Measurements from ENCODE around the gene FDPS. TPM values are rescaled to one million over a fixed set of nuclear protein-coding genes. Genes with fewer than 3 reads are reported as not detected.

FDPS gene
- total RNA-seq, 1 donor from 2014 or later, result 215 TPM

GRCh38 chr1:155300024-155300423 is 8.6 kb upstream of the FDPS start:
- Histone ChIP-seq H3K27ac (no peak overlapping the region), H3K4me1 (no peaks in the 10 kb centered on the region), H2AFZ (replicated peaks) (no peak overlapping the region), H3K79me2 (ENCODE audit: low read depth) (no peaks in the 10 kb centered on the region), H4K20me1 (ENCODE audit: low read depth) (no peaks in the 10 kb centered on the region), H3K4me3 (no peak overlapping the region), H3K9ac (no peak overlapping the region), H3K9me3 (ENCODE audit: low read depth) (no peaks in the 10 kb centered on the region), H3F3A (ENCODE audit: low read depth) (peaks cover 3% of the 10 kb centered on the region), H3K27me3 (peaks cover 27% of the 10 kb centered on the region), H3K36me3 (no peaks in the 10 kb centered on the region), H3K4me2 (no peak overlapping the region)
- peaks cover 3% of the 10 kb centered on the region for H3K9me3 Mint-ChIP-seq
- no peak for TF ChIP-seq EZH2 (IDR thresholded peaks at IDR 0.05)
- TF ChIP-seq EZH2phosphoT487 (IDR thresholded peaks at IDR 0.05), result no peak
- no peak for TF ChIP-seq CTCF (IDR thresholded peaks at IDR 0.05)
- peaks cover 6% of the 10 kb centered on the region for H3K4me1 Mint-ChIP-seq
- peak overlapping the region; percentile 7 for H3K27ac Mint-ChIP-seq
- H3K36me3 Mint-ChIP-seq, result no peaks in the 10 kb centered on the region
- no peak overlapping the region for H3K4me3 Mint-ChIP-seq
- DNase-seq (ENCODE audit: low spot score), result no peak
- peaks cover 18% of the 10 kb centered on the region for H3K27me3 Mint-ChIP-seq (ENCODE audit: insufficient read depth, low read depth)

- Mint-ChIP-seq H3K27ac (no peak overlapping the region), H3K36me3 (no peaks in the 10 kb centered on the region)
- no peak overlapping the region for H3K4me2 ChIP-seq
These were observed 7.9 kb upstream of the FDPS start for GRCh38 chr1:155300553-155301329.

GRCh38 chr1:155301342-155301841 is 7.3 kb upstream of the FDPS start, which contains the start of gene PKLR:
PKLR (minus strand) TSS chr1:155301438; CDS start chr1:155301395, 43 bp downstream.
- H3K36me3 Mint-ChIP-seq, result no peaks in the 10 kb centered on the region
- TF ChIP-seq CTCF (IDR thresholded peaks at IDR 0.05), result no peak
- no peak for DNase-seq (ENCODE audit: low spot score)
- H3F3A ChIP-seq (ENCODE audit: low read depth), result no peaks in the 10 kb centered on the region
- H3K4me3 Mint-ChIP-seq, result peak within 1 kb of the TSS; percentile 44
- no peaks in the 10 kb centered on the region for H3K9me3 Mint-ChIP-seq
- H3K4me3 ChIP-seq, result no peak within 1 kb of the TSS
- H3K9ac ChIP-seq, result no peak within 1 kb of the TSS
- no peaks in the 10 kb centered on the region for H3K79me2 ChIP-seq (ENCODE audit: low read depth)
- peaks cover 15% of the 10 kb centered on the region for H3K4me1 Mint-ChIP-seq
- peaks cover 11% of the 10 kb centered on the region for H3K27me3 Mint-ChIP-seq (ENCODE audit: insufficient read depth, low read depth)
- H3K27ac Mint-ChIP-seq, result peak within 1 kb of the TSS; percentile 27
- H3K36me3 ChIP-seq, result no peaks in the 10 kb centered on the region
- no peak within 1 kb of the TSS for H3K27ac ChIP-seq
- peaks cover 14% of the 10 kb centered on the region for H3K27me3 ChIP-seq
- no peaks in the 10 kb centered on the region for H4K20me1 ChIP-seq (ENCODE audit: low read depth)
- no peaks in the 10 kb centered on the region for H3K4me1 ChIP-seq
- H3K9me3 ChIP-seq (ENCODE audit: low read depth), result no peaks in the 10 kb centered on the region
- no peak within 1 kb of the TSS for H3K4me2 ChIP-seq
- peak within 1 kb of the TSS; percentile 50 for H2AFZ ChIP-seq (replicated peaks)

More at GRCh38 chr1:155300553-155301329, 7.9 kb upstream of the FDPS start:
- TF ChIP-seq EZH2 (IDR thresholded peaks at IDR 0.05) (no peak), CTCF (IDR thresholded peaks at IDR 0.05) (no peak), EZH2phosphoT487 (IDR thresholded peaks at IDR 0.05) (no peak)
- H3K36me3 ChIP-seq, result no peaks in the 10 kb centered on the region
- H3K4me3 ChIP-seq, result no peak overlapping the region
- H3K4me1 ChIP-seq, result no peaks in the 10 kb centered on the region
- H3K9me3 ChIP-seq (ENCODE audit: low read depth), result no peaks in the 10 kb centered on the region
- Mint-ChIP-seq H3K4me1 (peaks cover 11% of the 10 kb centered on the region), H3K4me3 (peak overlapping the region; percentile 44), H3K9me3 (peaks cover under 1% of the 10 kb centered on the region), H3K27me3 (ENCODE audit: insufficient read depth, low read depth) (peaks cover 16% of the 10 kb centered on the region)
- DNase-seq (ENCODE audit: low spot score), result no peak
- peaks cover 2% of the 10 kb centered on the region for H3F3A ChIP-seq (ENCODE audit: low read depth)
- no peak overlapping the region for H3K27ac ChIP-seq
- no peaks in the 10 kb centered on the region for H4K20me1 ChIP-seq (ENCODE audit: low read depth)
- H3K79me2 ChIP-seq (ENCODE audit: low read depth), result no peaks in the 10 kb centered on the region
- H3K9ac ChIP-seq, result no peak overlapping the region
- no peak overlapping the region for H2AFZ ChIP-seq (replicated peaks)
- peaks cover 20% of the 10 kb centered on the region for H3K27me3 ChIP-seq

Data from neural progenitor cell (in vitro differentiated cells).